ENCODE results near the gene ABCA5. TPM values are rescaled to one million over a fixed set of nuclear protein-coding genes. Genes with fewer than 3 reads are reported as not detected.

Gene ABCA5
- polyA plus RNA-seq, 1 experiment, result 8.1 TPM

DNA sequence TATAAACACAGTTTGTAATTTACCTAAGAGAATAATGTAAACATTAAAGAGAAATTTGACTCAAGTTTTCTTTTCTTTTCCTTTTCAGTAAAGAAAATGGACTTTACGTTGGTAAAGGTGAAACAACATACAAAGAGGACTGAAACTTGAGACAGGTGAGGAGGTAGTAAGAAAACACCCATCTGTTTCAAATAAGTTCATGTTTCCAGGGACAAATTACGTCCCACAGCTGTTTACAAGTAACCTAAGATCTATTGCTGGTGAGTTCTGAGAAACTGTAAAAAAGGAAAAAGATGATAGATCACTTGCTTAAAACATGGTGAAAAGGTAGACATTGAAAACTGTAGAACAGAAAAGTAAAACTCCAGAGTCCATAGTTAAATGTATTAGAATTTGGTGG lies 4.8 kb upstream of the ABCA5 start:
- ChIA-PET CTCF (interaction anchor here (2.4 kb wide), 1 partner anchor 192 kb away, joined by 21 read pairs; no protein-coding TSS in a partner anchor), POLR2A (no interaction called here)
- Histone ChIP-seq H3K27me3 (ENCODE audit: control insufficient read depth, insufficient read depth, low read length) (no peaks in the 10 kb centered on the region), H3K9me3 (ENCODE audit: control insufficient read depth, insufficient read depth, low read length) (no peaks in the 10 kb centered on the region), H3K27ac (ENCODE audit: low read depth, low read length) (no peak overlapping the region), H3K4me3 (ENCODE audit: low read depth, low read length) (no peak overlapping the region)
- TF ChIP-seq, protein P1, sequence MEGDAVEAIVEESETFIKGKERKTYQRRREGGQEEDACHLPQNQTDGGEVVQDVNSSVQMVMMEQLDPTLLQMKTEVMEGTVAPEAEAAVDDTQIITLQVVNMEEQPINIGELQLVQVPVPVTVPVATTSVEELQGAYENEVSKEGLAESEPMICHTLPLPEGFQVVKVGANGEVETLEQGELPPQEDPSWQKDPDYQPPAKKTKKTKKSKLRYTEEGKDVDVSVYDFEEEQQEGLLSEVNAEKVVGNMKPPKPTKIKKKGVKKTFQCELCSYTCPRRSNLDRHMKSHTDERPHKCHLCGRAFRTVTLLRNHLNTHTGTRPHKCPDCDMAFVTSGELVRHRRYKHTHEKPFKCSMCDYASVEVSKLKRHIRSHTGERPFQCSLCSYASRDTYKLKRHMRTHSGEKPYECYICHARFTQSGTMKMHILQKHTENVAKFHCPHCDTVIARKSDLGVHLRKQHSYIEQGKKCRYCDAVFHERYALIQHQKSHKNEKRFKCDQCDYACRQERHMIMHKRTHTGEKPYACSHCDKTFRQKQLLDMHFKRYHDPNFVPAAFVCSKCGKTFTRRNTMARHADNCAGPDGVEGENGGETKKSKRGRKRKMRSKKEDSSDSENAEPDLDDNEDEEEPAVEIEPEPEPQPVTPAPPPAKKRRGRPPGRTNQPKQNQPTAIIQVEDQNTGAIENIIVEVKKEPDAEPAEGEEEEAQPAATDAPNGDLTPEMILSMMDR (IDR thresholded peaks at IDR 0.05; ENCODE audit: low read depth, low read length), result no peak
- DNase-seq (ENCODE audit: low read depth, low spot score), result no peak

- ChIA-PET CTCF (interaction anchor here (0.6 to 1.9 kb wide), 3 partner anchors 9 to 198 kb away, joined by 4 to 7 read pairs (median 6); no protein-coding TSS in a partner anchor), POLR2A (interaction anchor here (0.7 kb wide), 1 partner anchor 1328 kb away, joined by 3 read pairs; no protein-coding TSS in a partner anchor)
- Histone ChIP-seq H3K27me3 (ENCODE audit: control insufficient read depth, insufficient read depth, low read length) (no peaks in the 10 kb centered on the region), H3K27ac (ENCODE audit: low read depth, low read length) (no peak overlapping the region), H3K9me3 (ENCODE audit: control insufficient read depth, insufficient read depth, low read length) (no peaks in the 10 kb centered on the region), H3K4me3 (ENCODE audit: low read depth, low read length) (peak overlapping the region; percentile 69)
- TF ChIP-seq, protein P1 (IDR thresholded peaks at IDR 0.05; ENCODE audit: low read depth, low read length), result no peak
- DNase-seq (ENCODE audit: low read depth, low spot score), result no peak
Observed at GRCh38 chr17:69326377-69327059, 415 bp downstream of the ABCA5 start.

DNA sequence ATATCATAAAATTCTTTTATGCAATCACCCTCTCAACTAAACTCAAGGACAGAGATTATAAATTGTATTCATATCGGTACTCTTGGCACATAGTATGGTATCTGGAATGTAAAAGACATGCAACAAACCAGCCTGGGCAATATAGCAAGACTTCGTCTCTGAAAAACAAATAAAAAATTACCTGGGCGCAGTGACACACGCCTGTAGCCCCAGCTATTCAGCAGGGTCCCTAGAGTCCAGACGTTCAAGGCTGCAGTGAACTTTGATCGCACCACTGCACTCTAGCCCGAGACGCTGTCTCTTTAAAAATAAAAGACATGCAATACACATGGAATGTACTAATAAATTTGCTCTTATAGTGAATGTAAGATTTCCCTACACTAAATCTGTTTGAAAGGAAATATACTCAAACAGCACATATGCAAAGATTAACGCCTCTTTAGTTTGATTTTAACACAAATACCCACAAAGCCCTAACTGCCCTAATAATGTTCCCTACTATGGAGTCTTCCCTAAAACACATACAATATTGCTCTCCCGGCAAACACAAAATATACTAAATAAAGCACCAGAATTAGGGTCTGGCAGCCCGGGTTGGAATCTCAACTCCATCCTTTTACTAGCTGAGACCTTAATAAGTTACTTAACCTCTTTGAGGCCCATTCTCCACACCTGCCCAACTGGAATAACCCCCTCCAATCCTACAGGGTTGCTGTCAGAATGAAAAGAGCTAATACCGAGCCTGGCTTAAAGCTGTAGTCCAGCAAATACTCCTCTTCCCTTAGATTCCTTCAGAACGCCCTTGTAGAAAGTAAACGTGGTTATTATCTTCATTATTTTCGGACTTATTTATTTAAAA lies 1.2 kb downstream of the ABCA5 start:
- CTCF ChIA-PET, result interaction anchor here (0.6 to 1.9 kb wide), 4 partner anchors 9 to 199 kb away, joined by 4 to 7 read pairs (median 5); no protein-coding TSS in a partner anchor
- H3K27ac ChIP-seq (ENCODE audit: low read depth, low read length), result no peak overlapping the region

DNA sequence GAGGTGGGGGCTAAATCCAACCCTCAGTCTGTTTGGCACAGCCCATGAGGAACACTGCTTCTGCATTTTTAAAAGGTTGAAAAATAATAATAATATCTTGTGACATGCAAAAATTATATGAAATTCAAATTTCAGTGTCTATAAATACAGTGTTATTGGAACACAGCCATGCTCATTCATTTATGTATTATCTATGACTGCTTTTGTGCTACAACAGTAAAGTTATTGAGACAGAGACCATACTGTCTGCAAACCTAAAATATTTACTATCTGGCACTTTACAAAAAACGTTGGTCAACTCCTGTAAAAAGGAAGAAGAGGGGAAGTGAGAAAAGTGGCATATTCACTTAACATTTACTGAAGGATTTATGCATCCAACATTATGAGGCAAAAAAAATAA lies 3.1 kb downstream of the ABCA5 start:
- POLR2A ChIA-PET, result no interaction called here
- CTCF ChIA-PET, result no interaction called here
- H3K27ac ChIP-seq (ENCODE audit: low read depth, low read length), result no peak overlapping the region
- TF ChIP-seq, protein P1 (IDR thresholded peaks at IDR 0.05; ENCODE audit: low read depth, low read length), result no peak
- DNase-seq (ENCODE audit: low read depth, low spot score), result no peak
- no peak overlapping the region for H3K4me3 ChIP-seq (ENCODE audit: low read depth, low read length)
- H3K9me3 ChIP-seq (ENCODE audit: control insufficient read depth, insufficient read depth, low read length), result no peaks in the 10 kb centered on the region
- no peaks in the 10 kb centered on the region for H3K27me3 ChIP-seq (ENCODE audit: control insufficient read depth, insufficient read depth, low read length)

More for the DNA sequence above, 1.2 kb downstream of the ABCA5 start:
- Histone ChIP-seq H3K27me3 (ENCODE audit: control insufficient read depth, insufficient read depth, low read length) (no peaks in the 10 kb centered on the region), H3K9me3 (ENCODE audit: control insufficient read depth, insufficient read depth, low read length) (no peaks in the 10 kb centered on the region), H3K4me3 (ENCODE audit: low read depth, low read length) (peak overlapping the region; percentile 69)
- POLR2A ChIA-PET, result no interaction called here
- TF ChIP-seq, protein P1 (IDR thresholded peaks at IDR 0.05; ENCODE audit: low read depth, low read length), result no peak
- DNase-seq (ENCODE audit: low read depth, low spot score), result no peak

- CTCF ChIA-PET, result no interaction called here
- no peak for DNase-seq (ENCODE audit: low read depth, low spot score)
- H3K9me3 ChIP-seq (ENCODE audit: control insufficient read depth, insufficient read depth, low read length), result no peaks in the 10 kb centered on the region
- H3K27ac ChIP-seq (ENCODE audit: low read depth, low read length), result no peak overlapping the region
- H3K27me3 ChIP-seq (ENCODE audit: control insufficient read depth, insufficient read depth, low read length), result no peaks in the 10 kb centered on the region
- POLR2A ChIA-PET, result no interaction called here
- TF ChIP-seq, protein P1 (IDR thresholded peaks at IDR 0.05; ENCODE audit: low read depth, low read length), result no peak
- no peak overlapping the region for H3K4me3 ChIP-seq (ENCODE audit: low read depth, low read length)
Observed at GRCh38 chr17:69320908-69321238, 6.1 kb downstream of the ABCA5 start.
